HUDEP-2 (cell line): ENCODE data around the gene TBC1D8.
"Not testable (repeated sequence)": the region's sequence is repeated elsewhere in the genome, so short reads cannot be mapped to it uniquely, and the experiment has no call there.

Experiments
- DNase-seq, 76 experiments: peaks; one replicate each; lab custom pipeline; 2025; ENCODE audit not compliant: unreplicated experiment in 76 of 76; lab: John Stamatoyannopoulos, UW

Gene TBC1D8

GRCh38 chr2:101080211-101081068 lies 70.7 kb downstream of the TBC1D8 start:
- DNase-seq, result no peak

- no peak for DNase-seq
Observed at GRCh38 chr2:101076581-101076980, 74.6 kb downstream of the TBC1D8 start.

- DNase-seq, result no peak
Observed at GRCh38 chr2:101064868-101065549, 86.2 kb downstream of the TBC1D8 start.

- no peak for DNase-seq
Observed at GRCh38 chr2:101064505-101064867, 86.7 kb downstream of the TBC1D8 start.

GRCh38 chr2:101064125-101064502 lies 87.1 kb downstream of the TBC1D8 start:
- DNase-seq, result no peak

GRCh38 chr2:101063352-101064124 lies 87.6 kb downstream of the TBC1D8 start:
- no peak for DNase-seq

GRCh38 chr2:101058386-101058785 lies 92.8 kb downstream of the TBC1D8 start:
- no peak for DNase-seq

- no peak for DNase-seq
Observed at GRCh38 chr2:101057051-101057933, 93.9 kb downstream of the TBC1D8 start.

GRCh38 chr2:101053117-101053516 lies 98.1 kb downstream of the TBC1D8 start:
- no peak for DNase-seq

- no peak for DNase-seq
Observed at GRCh38 chr2:101052147-101052546, 99.0 kb downstream of the TBC1D8 start.

- DNase-seq, result not testable (repeated sequence)
Observed at GRCh38 chr2:101050886-101051285, 100.3 kb downstream of the TBC1D8 start.

GRCh38 chr2:101048756-101049155 lies 102.4 kb downstream of the TBC1D8 start:
- no peak for DNase-seq

GRCh38 chr2:101047774-101048173 lies 103.4 kb downstream of the TBC1D8 start:
- no peak for DNase-seq

GRCh38 chr2:101047075-101047766 lies 104.0 kb downstream of the TBC1D8 start:
- DNase-seq, result no peak

- DNase-seq, result no peak
Observed at GRCh38 chr2:101045330-101045729, 105.9 kb downstream of the TBC1D8 start.

- no peak for DNase-seq
Observed at GRCh38 chr2:101041413-101041812, 109.8 kb downstream of the TBC1D8 start.

GRCh38 chr2:101040761-101041160 lies 110.4 kb downstream of the TBC1D8 start:
- no peak for DNase-seq

- no peak for DNase-seq
Observed at GRCh38 chr2:101040072-101040471, 111.1 kb downstream of the TBC1D8 start.

- peak in 1 of 76 experiments; percentile 3 for DNase-seq
Observed at GRCh38 chr2:101038455-101039255, 112.5 kb downstream of the TBC1D8 start.
